K562 (cell line): ENCODE results near the gene ZNF213. TPM values are rescaled to one million over a fixed set of nuclear protein-coding genes. Genes with fewer than 3 reads are reported as not detected.
A peak's percentile ranks its signal among the peaks of the same experiment; 100 is the strongest.

Source experiments
- DPF2 ChIP-seq: fragments of 450-650 bp; IDR thresholded peaks from 2 replicates; pipeline ENCODE4 v1.6.1; 2016
- ESRRA ChIP-seq: fragments of 450-650 bp; IDR thresholded peaks from 2 replicates; pipeline ENCODE4 v1.6.1; 2014; ENCODE audit warnings: low read depth, mild to moderate bottlenecking, moderate library complexity, borderline replicate concordance
- ETV1 ChIP-seq: fragments of 450-650 bp; conservative IDR thresholded peaks from 2 replicates; pipeline ENCODE4 v1.6.1; 2016; ENCODE audit warnings: missing genetic modification characterization, control low read depth, low read depth, missing compliant biosample characterization
- KDM1A ChIP-seq, 2 experiments: fragments of 450-650 bp; IDR thresholded peaks; 2 replicates each; pipeline ENCODE4 v1.6.1; 2016; ENCODE audit warnings: mild to moderate bottlenecking in 2 of 2
- KLF16 ChIP-seq: IDR thresholded peaks from 2 replicates; pipeline ENCODE4 v1.6.1; 2016; ENCODE audit warnings: antibody characterized with exemption
- NFRKB ChIP-seq: fragments of 450-650 bp; IDR thresholded peaks from 2 replicates; pipeline ENCODE4 v1.6.1; 2016; ENCODE audit warnings: low read depth
- PML ChIP-seq: IDR thresholded peaks from 2 replicates; pipeline ENCODE4 v1.6.1; 2012; ENCODE audit warnings: low read length, inconsistent platforms
- POLR2AphosphoS2 ChIP-seq: IDR thresholded peaks from 2 replicates; pipeline ENCODE4 v1.6.1; 2012; ENCODE audit warnings: low read length, improper control_type of control experiment
- POLR2AphosphoS5 ChIP-seq: IDR thresholded peaks from 2 replicates; pipeline ENCODE4 v1.6.1; 2011; ENCODE audit warnings: mild to moderate bottlenecking, low read depth, low read length, moderate library complexity; ENCODE audit not compliant: control insufficient read depth, insufficient read depth
- SMC3 ChIP-seq: conservative IDR thresholded peaks from 2 replicates; pipeline ENCODE4 v1.6.1; 2011; ENCODE audit warnings: low read depth, low read length, improper control_type of control experiment; ENCODE audit not compliant: insufficient read depth
- SUPT5H ChIP-seq: fragments of 450-650 bp; IDR thresholded peaks from 2 replicates; pipeline ENCODE4 v1.6.1; 2016
- ZNF436 ChIP-seq: fragments of 250-450, 450-650 bp; sonication (Bioruptor Pico); formaldehyde crosslinking; IDR thresholded peaks from 2 replicates; pipeline ENCODE4 v1.7.0; 2020; ENCODE audit warnings: mild to moderate bottlenecking
- ZNF561 ChIP-seq: fragments of 450-650 bp; formaldehyde crosslinking; conservative IDR thresholded peaks from 2 replicates; pipeline ENCODE4 v1.4.0; 2020; ENCODE audit warnings: mild to moderate bottlenecking, moderate library complexity
- ZNF77 ChIP-seq: fragments of 250-450 bp; sonication (Bioruptor Pico); IDR thresholded peaks from 2 replicates; pipeline ENCODE4 v1.5.0; 2020
- polyA plus RNA-seq, 8 experiments: library from polyadenylated mRNA; depleted of rRNA in 4 of 8; stranded (reverse) in 5 of 8; unstranded in 3 of 8; fragments of >200 nt; fragmentation: Nextera tagmentation in 2 of 8; fragmentation: Illumina TruSeq in 1 of 8; extraction: Ambion mirVana in 2 of 8; extraction: Trizol in 1 of 8; gene quantifications; 2 replicates each; pipeline versions ENCODE4 v1.2.1 to v1.2.3, GENCODE V29; 2011 to 2014; ENCODE audit warnings: inconsistent platforms in 1 of 8, missing spikeins in 1 of 8
- total RNA-seq, 7 experiments: library from RNA; depleted of rRNA in 6 of 7; stranded (reverse); fragments of >200 nt in 6 of 7; fragmentation: Illumina TruSeq in 2 of 7; extraction: Trizol in 2 of 7; gene quantifications; 2 replicates each; pipeline versions ENCODE4 v1.2.1 to v1.2.3, GENCODE V29; 2011 to 2021; ENCODE audit warnings: low replicate concordance in 1 of 7
- TF ChIP-seq, protein P1 (sequence below): sonication (generic); formaldehyde crosslinking; IDR thresholded peaks from 2 replicates; pipeline ENCODE4 v1.8.1; 2022; ENCODE audit warnings: missing genetic modification reagents
- TF ChIP-seq, protein P2 (sequence below): sonication (generic); formaldehyde crosslinking; IDR thresholded peaks from 2 replicates; pipeline ENCODE4 v1.8.1; 2023; ENCODE audit warnings: mild to moderate bottlenecking, missing genetic modification reagents
- TF ChIP-seq, protein P3 (sequence below): fragments of 450-650 bp; IDR thresholded peaks from 2 replicates; pipeline ENCODE4 v1.6.1; 2017; ENCODE audit warnings: antibody characterized with exemption, mild to moderate bottlenecking
- TF ChIP-seq, protein P4 (sequence below): fragments of 200-400 bp; formaldehyde crosslinking; IDR thresholded peaks from 2 replicates; pipeline ENCODE4 v1.6.1; 2017; ENCODE audit warnings: mild to moderate bottlenecking, low read depth, low read length, moderate library complexity

Gene ZNF213
- total and polyA plus RNA-seq, 9 of the 15 experiments (the other 6 are each of a cell fraction or from before 2014, with no cell fraction given) = 0.49 to 10.0 (median 1.8) TPM

- peak; percentile 31; the same call in 1 of the 2 replicates for TF ChIP-seq POLR2AphosphoS5
- TF ChIP-seq POLR2AphosphoS2 = peak; percentile 85; the same call in 1 of the 2 replicates
- TF ChIP-seq SMC3 = peak; percentile 60; the same call in 1 of the 2 replicates
- TF ChIP-seq ZNF561 (CRISPR knock-in tag) = no peak
- TF ChIP-seq, protein P1, sequence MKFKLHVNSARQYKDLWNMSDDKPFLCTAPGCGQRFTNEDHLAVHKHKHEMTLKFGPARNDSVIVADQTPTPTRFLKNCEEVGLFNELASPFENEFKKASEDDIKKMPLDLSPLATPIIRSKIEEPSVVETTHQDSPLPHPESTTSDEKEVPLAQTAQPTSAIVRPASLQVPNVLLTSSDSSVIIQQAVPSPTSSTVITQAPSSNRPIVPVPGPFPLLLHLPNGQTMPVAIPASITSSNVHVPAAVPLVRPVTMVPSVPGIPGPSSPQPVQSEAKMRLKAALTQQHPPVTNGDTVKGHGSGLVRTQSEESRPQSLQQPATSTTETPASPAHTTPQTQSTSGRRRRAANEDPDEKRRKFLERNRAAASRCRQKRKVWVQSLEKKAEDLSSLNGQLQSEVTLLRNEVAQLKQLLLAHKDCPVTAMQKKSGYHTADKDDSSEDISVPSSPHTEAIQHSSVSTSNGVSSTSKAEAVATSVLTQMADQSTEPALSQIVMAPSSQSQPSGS (CRISPR knock-in tag) = no peak
- TF ChIP-seq ZNF436 (CRISPR knock-in tag) = 0 out of 2 replicates have a peak, but pooled peaks have one; percentile 5
- TF ChIP-seq NFRKB = no peak
- no peak for TF ChIP-seq ZNF77 (CRISPR knock-in tag)
- TF ChIP-seq, protein P2, sequence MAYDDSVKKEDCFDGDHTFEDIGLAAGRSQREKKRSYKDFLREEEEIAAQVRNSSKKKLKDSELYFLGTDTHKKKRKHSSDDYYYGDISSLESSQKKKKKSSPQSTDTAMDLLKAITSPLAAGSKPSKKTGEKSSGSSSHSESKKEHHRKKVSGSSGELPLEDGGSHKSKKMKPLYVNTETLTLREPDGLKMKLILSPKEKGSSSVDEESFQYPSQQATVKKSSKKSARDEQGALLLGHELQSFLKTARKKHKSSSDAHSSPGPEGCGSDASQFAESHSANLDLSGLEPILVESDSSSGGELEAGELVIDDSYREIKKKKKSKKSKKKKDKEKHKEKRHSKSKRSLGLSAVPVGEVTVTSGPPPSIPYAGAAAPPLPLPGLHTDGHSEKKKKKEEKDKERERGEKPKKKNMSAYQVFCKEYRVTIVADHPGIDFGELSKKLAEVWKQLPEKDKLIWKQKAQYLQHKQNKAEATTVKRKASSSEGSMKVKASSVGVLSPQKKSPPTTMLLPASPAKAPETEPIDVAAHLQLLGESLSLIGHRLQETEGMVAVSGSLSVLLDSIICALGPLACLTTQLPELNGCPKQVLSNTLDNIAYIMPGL = peak; percentile 40; the same call in 1 of the 2 replicates
- peak; percentile 49; the same call in 1 of the 2 replicates for TF ChIP-seq SUPT5H
- TF ChIP-seq DPF2 = 0 out of 2 replicates have a peak, but pooled peaks have one; percentile 10
- no peak for TF ChIP-seq ESRRA
- TF ChIP-seq, protein P3, sequence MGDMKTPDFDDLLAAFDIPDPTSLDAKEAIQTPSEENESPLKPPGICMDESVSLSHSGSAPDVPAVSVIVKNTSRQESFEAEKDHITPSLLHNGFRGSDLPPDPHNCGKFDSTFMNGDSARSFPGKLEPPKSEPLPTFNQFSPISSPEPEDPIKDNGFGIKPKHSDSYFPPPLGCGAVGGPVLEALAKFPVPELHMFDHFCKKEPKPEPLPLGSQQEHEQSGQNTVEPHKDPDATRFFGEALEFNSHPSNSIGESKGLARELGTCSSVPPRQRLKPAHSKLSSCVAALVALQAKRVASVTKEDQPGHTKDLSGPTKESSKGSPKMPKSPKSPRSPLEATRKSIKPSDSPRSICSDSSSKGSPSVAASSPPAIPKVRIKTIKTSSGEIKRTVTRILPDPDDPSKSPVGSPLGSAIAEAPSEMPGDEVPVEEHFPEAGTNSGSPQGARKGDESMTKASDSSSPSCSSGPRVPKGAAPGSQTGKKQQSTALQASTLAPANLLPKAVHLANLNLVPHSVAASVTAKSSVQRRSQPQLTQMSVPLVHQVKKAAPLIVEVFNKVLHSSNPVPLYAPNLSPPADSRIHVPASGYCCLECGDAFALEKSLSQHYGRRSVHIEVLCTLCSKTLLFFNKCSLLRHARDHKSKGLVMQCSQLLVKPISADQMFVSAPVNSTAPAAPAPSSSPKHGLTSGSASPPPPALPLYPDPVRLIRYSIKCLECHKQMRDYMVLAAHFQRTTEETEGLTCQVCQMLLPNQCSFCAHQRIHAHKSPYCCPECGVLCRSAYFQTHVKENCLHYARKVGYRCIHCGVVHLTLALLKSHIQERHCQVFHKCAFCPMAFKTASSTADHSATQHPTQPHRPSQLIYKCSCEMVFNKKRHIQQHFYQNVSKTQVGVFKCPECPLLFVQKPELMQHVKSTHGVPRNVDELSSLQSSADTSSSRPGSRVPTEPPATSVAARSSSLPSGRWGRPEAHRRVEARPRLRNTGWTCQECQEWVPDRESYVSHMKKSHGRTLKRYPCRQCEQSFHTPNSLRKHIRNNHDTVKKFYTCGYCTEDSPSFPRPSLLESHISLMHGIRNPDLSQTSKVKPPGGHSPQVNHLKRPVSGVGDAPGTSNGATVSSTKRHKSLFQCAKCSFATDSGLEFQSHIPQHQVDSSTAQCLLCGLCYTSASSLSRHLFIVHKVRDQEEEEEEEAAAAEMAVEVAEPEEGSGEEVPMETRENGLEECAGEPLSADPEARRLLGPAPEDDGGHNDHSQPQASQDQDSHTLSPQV = no peak; the same call in 1 of the 2 replicates
- TF ChIP-seq PML = peak; percentile 39; the same call in 1 of the 2 replicates
- peak; percentile 41; the same call in 1 of the 2 replicates for TF ChIP-seq ETV1 (tag)
- TF ChIP-seq, protein P4, sequence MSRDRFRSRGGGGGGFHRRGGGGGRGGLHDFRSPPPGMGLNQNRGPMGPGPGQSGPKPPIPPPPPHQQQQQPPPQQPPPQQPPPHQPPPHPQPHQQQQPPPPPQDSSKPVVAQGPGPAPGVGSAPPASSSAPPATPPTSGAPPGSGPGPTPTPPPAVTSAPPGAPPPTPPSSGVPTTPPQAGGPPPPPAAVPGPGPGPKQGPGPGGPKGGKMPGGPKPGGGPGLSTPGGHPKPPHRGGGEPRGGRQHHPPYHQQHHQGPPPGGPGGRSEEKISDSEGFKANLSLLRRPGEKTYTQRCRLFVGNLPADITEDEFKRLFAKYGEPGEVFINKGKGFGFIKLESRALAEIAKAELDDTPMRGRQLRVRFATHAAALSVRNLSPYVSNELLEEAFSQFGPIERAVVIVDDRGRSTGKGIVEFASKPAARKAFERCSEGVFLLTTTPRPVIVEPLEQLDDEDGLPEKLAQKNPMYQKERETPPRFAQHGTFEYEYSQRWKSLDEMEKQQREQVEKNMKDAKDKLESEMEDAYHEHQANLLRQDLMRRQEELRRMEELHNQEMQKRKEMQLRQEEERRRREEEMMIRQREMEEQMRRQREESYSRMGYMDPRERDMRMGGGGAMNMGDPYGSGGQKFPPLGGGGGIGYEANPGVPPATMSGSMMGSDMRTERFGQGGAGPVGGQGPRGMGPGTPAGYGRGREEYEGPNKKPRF = no peak
- peak; percentile 60 for TF ChIP-seq KLF16
- TF ChIP-seq KDM1A (IDR thresholded peaks at IDR 0.05) = no peak
These were observed 5.4 kb upstream of the ZNF213 start (continued) for GRCh38 chr16:3129137-3130131.
